Naive B cell (primary cell): ENCODE measurements around the gene SASH3. TPM values are rescaled to one million over a fixed set of nuclear protein-coding genes. Genes with fewer than 3 reads are reported as not detected.

Experiments used
- ATAC-seq, 2 donors: fragments of 150-1000 bp; cut with Tn5 transposase; 2 replicates each; pipeline ENCODE4 v1.10.0; 2021; ENCODE audit warnings: low read depth in 2 of 2, mild to moderate bottlenecking in 2 of 2, moderate library complexity in 2 of 2
- DNase-seq: peaks from one replicate; pipeline ENCODE4 v3.0.0; 2022
- H3K27ac Mint-ChIP-seq, 6 donors: one replicate each; pipeline ENCODE4 v1.8.0; 2020 to 2022; ENCODE audit warnings: mild to moderate bottlenecking in 6 of 6, mixed read lengths in 6 of 6, moderate library complexity in 5 of 6, inconsistent platforms in 2 of 6
- H3K27me3 Mint-ChIP-seq, 3 donors: one replicate each; pipeline ENCODE4 v1.8.0; 2021 to 2022; ENCODE audit warnings: mixed read lengths in 3 of 3, mild to moderate bottlenecking in 1 of 3
- H3K36me3 Mint-ChIP-seq, 2 donors: one replicate each; pipeline ENCODE4 v1.8.0; 2020 to 2022; ENCODE audit warnings: mixed read lengths in 2 of 2, inconsistent platforms in 1 of 2, mild to moderate bottlenecking in 1 of 2
- H3K4me1 Mint-ChIP-seq, 3 donors: one replicate each; pipeline ENCODE4 v1.8.0; 2020 to 2022; ENCODE audit warnings: mixed read lengths in 3 of 3, inconsistent platforms in 1 of 3, mild to moderate bottlenecking in 1 of 3, moderate library complexity in 1 of 3
- H3K4me3 Mint-ChIP-seq, 8 donors: one replicate each; pipeline ENCODE4 v1.8.0; 2020 to 2022; ENCODE audit warnings: mild to moderate bottlenecking in 8 of 8, mixed read lengths in 8 of 8, moderate library complexity in 8 of 8, inconsistent platforms in 2 of 8
- H3K9me3 Mint-ChIP-seq, 7 donors: one replicate each; pipeline ENCODE4 v1.8.0; 2020 to 2022; ENCODE audit warnings: mixed read lengths in 7 of 7, mild to moderate bottlenecking in 5 of 7, inconsistent platforms in 2 of 7, moderate library complexity in 1 of 7
- polyA plus RNA-seq, 6 donors: library from polyadenylated mRNA; unstranded; fragments of 300-500 nt; fragmentation: Illumina TruSeq; gene quantifications; one replicate each; pipeline ENCODE4 v1.2.3, GENCODE V29; 2021; ENCODE audit warnings: low read depth in 6 of 6

Gene SASH3
- polyA plus RNA-seq, 6 donors from 2014 or later = 89.4 to 191 (median 128) TPM

- H3K36me3 Mint-ChIP-seq = peaks cover 5 to 19% of the 10 kb centered on the region in 2 donors
- peak; percentile 67 to 69 for ATAC-seq
These were observed 1.5 kb downstream of the SASH3 start for GRCh38 chrX:129781134-129781672.

GRCh38 chrX:129781680-129782495 is 2.1 kb downstream of the SASH3 start:
- Mint-ChIP-seq H3K9me3 (peaks cover 0 to 6% (median 0%) of the 10 kb centered on the region in 7 donors), H3K27me3 (no peaks in the 10 kb centered on the region), H3K36me3 (peaks cover 5 to 20% of the 10 kb centered on the region in 2 donors), H3K4me3 (peak overlapping the region; percentile 87 to 100 (median 97)), H3K27ac (peak overlapping the region; percentile 51 to 99 (median 96)), H3K4me1 (peaks cover 53 to 80% (median 53%) of the 10 kb centered on the region in 3 donors)
- ATAC-seq = no peak
- DNase-seq = no peak

More at GRCh38 chrX:129781134-129781672, 1.5 kb downstream of the SASH3 start:
- Mint-ChIP-seq H3K27me3 (no peaks in the 10 kb centered on the region), H3K9me3 (peaks cover 0 to 6% (median 0%) of the 10 kb centered on the region in 7 donors), H3K27ac (peak overlapping the region; percentile 84 to 99 (median 98)), H3K4me3 (peak overlapping the region; percentile 87 to 100 (median 97)), H3K4me1 (peaks cover 51 to 80% (median 52%) of the 10 kb centered on the region in 3 donors)
- DNase-seq = peak; percentile 81

GRCh38 chrX:129782706-129783105 is 3.0 kb downstream of the SASH3 start:
- Mint-ChIP-seq H3K9me3 (peaks cover 0 to 6% (median 0%) of the 10 kb centered on the region in 7 donors), H3K4me1 (peaks cover 50 to 81% (median 55%) of the 10 kb centered on the region in 3 donors), H3K27ac (peak overlapping the region; percentile 58 to 98 (median 86)), H3K27me3 (no peaks in the 10 kb centered on the region), H3K4me3 (peak overlapping the region; percentile 76 to 100 (median 96)), H3K36me3 (peaks cover 5 to 25% of the 10 kb centered on the region in 2 donors)
- DNase-seq (no peak), ATAC-seq (no peak)

- Mint-ChIP-seq H3K4me1 (peaks cover 49 to 78% (median 57%) of the 10 kb centered on the region in 3 donors), H3K9me3 (peaks cover 0 to 6% (median 0%) of the 10 kb centered on the region in 7 donors), H3K27ac (peak overlapping the region in 4 of 6 donors; percentile 57 to 98 (median 85)), H3K36me3 (peaks cover 5 to 25% of the 10 kb centered on the region in 2 donors), H3K27me3 (no peaks in the 10 kb centered on the region), H3K4me3 (peak overlapping the region; percentile 76 to 100 (median 96))
- no peak for DNase-seq
- no peak for ATAC-seq
These were observed 3.6 kb downstream of the SASH3 start for GRCh38 chrX:129783291-129783713.

- Mint-ChIP-seq H3K27me3 (no peaks in the 10 kb centered on the region), H3K9me3 (peaks cover 0 to under 1% (median 0%) of the 10 kb centered on the region in 7 donors), H3K27ac (peak overlapping the region in 5 of 6 donors; percentile 63 to 98 (median 69)), H3K4me3 (peak overlapping the region; percentile 76 to 100 (median 96)), H3K4me1 (peaks cover 42 to 76% (median 57%) of the 10 kb centered on the region in 3 donors), H3K36me3 (peaks cover 5 to 25% of the 10 kb centered on the region in 2 donors)
- no peak for DNase-seq
- ATAC-seq = no peak
These were observed 4.6 kb downstream of the SASH3 start for GRCh38 chrX:129784371-129784770.

- Mint-ChIP-seq H3K4me1 (peaks cover 39 to 75% (median 56%) of the 10 kb centered on the region in 3 donors), H3K9me3 (no peaks in the 10 kb centered on the region), H3K36me3 (peaks cover 0 to 20% of the 10 kb centered on the region in 2 donors), H3K27ac (peak overlapping the region in 5 of 6 donors; percentile 22 to 98 (median 96)), H3K4me3 (peak overlapping the region; percentile 72 to 100 (median 87)), H3K27me3 (no peaks in the 10 kb centered on the region)
- ATAC-seq = no peak
- DNase-seq = no peak
These were observed 5.6 kb downstream of the SASH3 start for GRCh38 chrX:129785160-129785947.

GRCh38 chrX:129786210-129786651 is 6.5 kb downstream of the SASH3 start:
- Mint-ChIP-seq H3K4me1 (peaks cover 39 to 69% (median 55%) of the 10 kb centered on the region in 3 donors), H3K27me3 (no peaks in the 10 kb centered on the region), H3K27ac (peak overlapping the region; percentile 69 to 98 (median 96)), H3K9me3 (no peaks in the 10 kb centered on the region), H3K4me3 (peak overlapping the region; percentile 72 to 90 (median 86)), H3K36me3 (peaks cover 0 to 15% of the 10 kb centered on the region in 2 donors)
- DNase-seq (peak; percentile 71), ATAC-seq (peak; percentile 79 to 86)

GRCh38 chrX:129787336-129788055 is 7.7 kb downstream of the SASH3 start:
- peak overlapping the region; percentile 26 to 98 (median 75) for H3K27ac Mint-ChIP-seq
- no peaks in the 10 kb centered on the region for H3K27me3 Mint-ChIP-seq
- DNase-seq (no peak), ATAC-seq (no peak)
- peaks cover 39 to 56% (median 48%) of the 10 kb centered on the region in 3 donors for H3K4me1 Mint-ChIP-seq
- peaks cover 0 to 15% of the 10 kb centered on the region in 2 donors for H3K36me3 Mint-ChIP-seq
- H3K4me3 Mint-ChIP-seq = peak overlapping the region in 7 of 8 donors; percentile 58 to 80 (median 75)
- no peaks in the 10 kb centered on the region for H3K9me3 Mint-ChIP-seq

- peaks cover 0 to 7% of the 10 kb centered on the region in 2 donors for H3K36me3 Mint-ChIP-seq
- ATAC-seq = no peak
- no peaks in the 10 kb centered on the region for H3K9me3 Mint-ChIP-seq
- peaks cover 29 to 46% (median 39%) of the 10 kb centered on the region in 3 donors for H3K4me1 Mint-ChIP-seq
- no peak for DNase-seq
- H3K27me3 Mint-ChIP-seq = no peaks in the 10 kb centered on the region
- H3K4me3 Mint-ChIP-seq = peak overlapping the region in 2 of 8 donors; percentile 38 to 56
- peak overlapping the region in 4 of 6 donors; percentile 52 to 98 (median 69) for H3K27ac Mint-ChIP-seq
These were observed 8.8 kb downstream of the SASH3 start for GRCh38 chrX:129788527-129788926.

- Mint-ChIP-seq H3K9me3 (no peaks in the 10 kb centered on the region), H3K27me3 (no peaks in the 10 kb centered on the region), H3K36me3 (peaks cover 0 to 14% of the 10 kb centered on the region in 2 donors), H3K4me1 (peaks cover 26 to 36% (median 31%) of the 10 kb centered on the region in 3 donors), H3K4me3 (peak overlapping the region in 1 of 8 donors; percentile 41), H3K27ac (peak overlapping the region in 3 of 6 donors; percentile 7 to 79 (median 39))
- no peak for DNase-seq
- no peak for ATAC-seq
These were observed 10.4 kb downstream of the SASH3 start for GRCh38 chrX:129790146-129790545.

GRCh38 chrX:129790808-129791207 is 11.1 kb downstream of the SASH3 start:
- Mint-ChIP-seq H3K9me3 (no peaks in the 10 kb centered on the region), H3K27me3 (no peaks in the 10 kb centered on the region), H3K4me3 (no peak overlapping the region), H3K36me3 (peaks cover 0 to 14% of the 10 kb centered on the region in 2 donors), H3K4me1 (peaks cover 19 to 29% (median 25%) of the 10 kb centered on the region in 3 donors), H3K27ac (peak overlapping the region in 2 of 6 donors; percentile 24 to 25)
- DNase-seq (no peak), ATAC-seq (no peak)

GRCh38 chrX:129791336-129791735 is 11.6 kb downstream of the SASH3 start:
- peak overlapping the region in 4 of 6 donors; percentile 14 to 41 (median 24) for H3K27ac Mint-ChIP-seq
- ATAC-seq = no peak
- peaks cover 0 to 14% of the 10 kb centered on the region in 2 donors for H3K36me3 Mint-ChIP-seq
- H3K4me3 Mint-ChIP-seq = no peak overlapping the region
- no peaks in the 10 kb centered on the region for H3K27me3 Mint-ChIP-seq
- no peak for DNase-seq
- H3K9me3 Mint-ChIP-seq = no peaks in the 10 kb centered on the region
- H3K4me1 Mint-ChIP-seq = peaks cover 14 to 24% (median 19%) of the 10 kb centered on the region in 3 donors
